HG03439 (cell line): ENCODE measurements around the gene CUL4A.
"Not testable (repeated sequence)": the region's sequence is repeated elsewhere in the genome, so short reads cannot be mapped to it uniquely, and the experiment has no call there.

ENCODE experiments used
- ATAC-seq: cut with Tn5 transposase; IDR thresholded peaks from one replicate; pipeline ENCODE4 v1.9.1; 2021; ENCODE audit warnings: mild to moderate bottlenecking, moderate library complexity; ENCODE audit not compliant: unreplicated experiment

CUL4A gene

DNA sequence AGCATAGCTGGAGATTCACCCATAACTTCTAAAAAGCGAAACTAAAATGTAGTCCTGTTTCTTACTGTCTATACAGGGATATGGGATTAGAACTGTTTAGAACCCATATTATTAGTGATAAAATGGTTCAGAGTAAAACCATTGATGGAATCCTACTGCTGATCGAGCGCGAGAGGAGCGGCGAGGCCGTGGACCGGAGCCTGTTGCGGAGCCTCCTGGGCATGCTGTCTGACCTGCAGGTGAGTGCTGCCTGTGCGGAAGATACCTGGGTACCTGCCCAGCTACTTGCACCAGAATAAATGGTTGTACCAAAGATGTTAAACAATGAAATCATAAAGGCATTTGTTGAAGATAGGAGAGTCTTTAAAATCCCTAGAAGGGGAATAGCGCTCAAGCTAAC is 23.7 kb downstream of the CUL4A start:
- ATAC-seq: no peak

DNA sequence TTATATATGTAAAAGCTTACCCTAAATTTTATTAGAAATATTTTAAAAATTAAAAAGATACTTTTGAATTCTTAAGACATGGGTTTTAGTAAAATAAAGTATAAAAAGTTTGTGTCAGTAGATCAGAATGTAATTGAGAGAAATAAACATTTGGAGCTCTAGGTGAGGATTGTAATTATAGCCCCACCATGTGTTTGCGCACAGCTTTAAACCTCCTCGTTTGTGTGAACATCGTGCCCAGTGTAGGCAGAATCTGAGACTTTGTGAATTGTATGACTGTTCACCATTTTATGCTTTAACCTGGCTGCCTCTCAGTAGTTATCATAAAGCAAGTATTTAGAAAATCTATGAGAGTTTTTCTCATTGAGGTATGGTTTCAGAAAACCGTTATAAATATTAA is 29.1 kb downstream of the CUL4A start:
- ATAC-seq: no peak

DNA sequence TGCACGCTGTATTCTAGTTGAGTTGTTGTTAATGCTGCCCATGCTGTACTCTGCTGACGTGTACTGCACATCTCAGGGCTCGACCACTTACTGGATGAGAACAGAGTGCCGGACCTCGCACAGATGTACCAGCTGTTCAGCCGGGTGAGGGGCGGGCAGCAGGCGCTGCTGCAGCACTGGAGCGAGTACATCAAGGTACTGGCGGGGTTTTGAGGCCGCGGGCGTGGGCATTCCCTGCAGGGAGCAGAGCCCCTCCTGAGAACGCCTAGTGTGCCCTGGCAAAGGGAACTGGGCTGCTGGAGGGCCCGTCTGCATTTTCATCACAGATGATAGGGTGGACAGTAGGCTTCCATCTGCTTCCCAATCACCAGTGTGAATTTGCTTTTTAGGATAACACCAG is 29.9 kb downstream of the CUL4A start:
- no peak for ATAC-seq

DNA sequence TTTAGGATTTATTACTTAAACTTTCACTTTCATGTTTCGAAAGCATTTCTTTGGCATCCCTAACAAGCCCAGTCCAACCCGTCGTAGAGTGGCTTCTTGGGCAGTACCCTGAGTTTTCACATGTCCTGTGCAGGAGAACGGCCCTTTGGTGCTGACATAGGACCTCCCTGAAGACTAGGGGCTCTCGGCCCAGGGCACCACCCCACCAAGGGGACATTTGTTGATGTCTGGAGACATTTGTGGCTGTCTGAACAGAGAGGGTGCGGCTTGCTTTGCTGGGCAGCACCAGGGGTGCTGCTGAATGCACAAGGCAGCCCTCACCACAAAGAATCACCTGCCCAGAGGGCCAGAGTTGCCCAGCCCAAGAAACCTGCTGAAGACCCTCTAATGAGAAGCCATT is 30.6 kb downstream of the CUL4A start:
- ATAC-seq: no peak

DNA sequence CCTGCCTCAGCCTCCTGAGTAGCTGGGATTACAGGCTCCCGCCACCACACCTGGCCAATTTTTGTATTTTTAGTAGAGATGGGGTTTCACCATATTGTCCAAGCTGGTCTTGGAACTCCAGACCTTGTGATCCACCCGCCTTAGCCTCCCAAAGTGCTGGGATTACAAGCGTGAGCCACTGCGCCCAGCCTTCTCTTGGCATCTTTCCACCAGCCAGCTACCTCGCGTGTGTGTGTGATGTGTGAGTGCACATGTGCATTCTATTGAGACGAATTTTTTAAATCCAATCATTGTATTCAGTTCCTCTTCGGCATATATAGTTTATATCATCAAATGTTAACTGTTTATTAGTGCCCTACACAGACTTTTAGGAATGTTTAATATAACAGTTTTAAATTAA is 32.2 kb downstream of the CUL4A start:
- ATAC-seq: not testable (repeated sequence)

DNA sequence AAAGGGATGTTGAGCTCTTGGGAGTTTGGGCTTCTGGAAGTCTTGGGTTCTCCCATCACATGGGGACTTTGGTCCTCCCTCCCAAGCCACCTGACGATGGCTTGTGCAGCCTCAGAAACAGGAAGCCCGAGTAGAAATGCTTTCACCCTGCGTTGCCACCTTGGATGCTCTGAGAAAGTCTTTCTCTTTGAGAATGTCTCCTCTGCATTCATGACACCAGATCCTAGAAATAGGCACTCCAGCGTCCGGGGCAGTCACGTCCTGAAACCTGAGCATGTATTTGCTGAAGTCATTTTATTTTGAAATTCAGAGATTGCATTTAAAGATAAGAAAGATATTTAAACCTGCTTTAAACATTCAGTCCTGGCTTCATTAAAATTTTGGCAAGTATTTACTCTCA is 34.4 kb downstream of the CUL4A start:
- no peak for ATAC-seq

DNA sequence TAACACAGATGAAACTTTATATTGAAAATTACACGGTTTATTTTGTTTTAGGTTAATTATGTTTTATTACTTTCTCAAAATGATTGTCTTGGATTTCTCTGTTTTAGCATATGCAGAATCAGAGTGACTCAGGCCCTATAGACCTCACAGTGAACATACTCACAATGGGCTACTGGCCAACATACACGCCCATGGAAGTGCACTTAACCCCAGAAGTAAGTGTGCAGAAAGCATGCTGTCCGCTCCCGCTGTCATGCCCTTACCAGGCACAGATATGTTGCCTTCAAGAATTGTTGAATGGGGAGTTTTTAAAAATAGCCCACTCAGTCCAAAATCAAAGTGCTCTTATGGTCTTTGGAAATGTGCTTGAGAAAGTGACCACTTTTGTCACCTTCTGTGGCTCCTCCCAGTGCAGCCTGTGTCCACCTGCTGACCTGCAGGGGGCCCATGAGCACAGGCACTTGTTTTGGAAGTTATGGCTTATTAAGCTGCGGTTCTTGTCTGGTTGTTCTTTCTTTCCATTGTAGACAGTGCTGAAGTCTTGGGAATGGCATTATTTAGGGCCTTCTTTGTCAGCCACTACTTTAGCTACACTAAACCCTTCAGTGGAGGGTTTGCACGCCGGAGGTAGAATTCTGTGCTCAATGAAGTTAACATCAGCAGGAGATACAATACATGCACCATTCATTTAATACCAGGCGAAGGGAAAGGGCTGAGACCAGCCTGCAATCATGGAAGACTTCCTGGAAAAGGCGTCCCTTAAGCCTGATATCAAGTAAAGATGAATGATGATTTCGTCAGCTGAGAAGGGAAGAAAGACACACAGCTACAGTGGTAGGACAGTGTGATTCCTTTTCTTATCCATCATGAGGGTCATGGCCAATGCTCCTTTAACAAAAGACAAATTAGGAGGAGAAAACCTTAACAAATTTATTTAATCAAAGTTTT is 36.7 kb downstream of the CUL4A start:
- ATAC-seq: no peak

DNA sequence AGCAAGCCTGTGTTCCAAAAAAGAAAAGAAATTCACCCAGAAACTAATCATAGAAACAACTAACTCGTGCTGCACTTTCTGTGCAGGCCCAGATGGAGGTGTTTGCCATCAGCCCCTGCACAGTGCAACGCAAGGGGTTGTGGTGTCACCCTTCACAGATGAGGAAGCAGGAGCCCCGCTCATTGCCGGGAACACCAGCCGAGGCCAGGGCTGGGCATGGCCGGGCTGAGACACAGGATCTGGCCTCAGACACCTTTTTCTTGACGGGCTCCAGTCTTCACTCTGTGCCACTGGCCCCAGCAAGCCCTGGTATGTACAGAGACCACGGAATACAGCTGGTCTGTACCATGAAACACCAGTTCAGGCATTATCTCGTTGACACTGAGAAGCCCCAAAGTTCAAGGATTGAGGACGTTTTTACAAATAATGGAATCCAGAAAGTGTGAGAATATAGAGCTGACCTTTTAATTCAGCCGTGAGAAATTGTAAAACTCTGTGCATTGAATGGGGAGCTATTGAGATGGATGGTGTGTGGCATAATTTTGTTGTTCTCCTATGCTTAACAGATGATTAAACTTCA is 43.2 kb downstream of the CUL4A start:
- no peak for ATAC-seq

DNA sequence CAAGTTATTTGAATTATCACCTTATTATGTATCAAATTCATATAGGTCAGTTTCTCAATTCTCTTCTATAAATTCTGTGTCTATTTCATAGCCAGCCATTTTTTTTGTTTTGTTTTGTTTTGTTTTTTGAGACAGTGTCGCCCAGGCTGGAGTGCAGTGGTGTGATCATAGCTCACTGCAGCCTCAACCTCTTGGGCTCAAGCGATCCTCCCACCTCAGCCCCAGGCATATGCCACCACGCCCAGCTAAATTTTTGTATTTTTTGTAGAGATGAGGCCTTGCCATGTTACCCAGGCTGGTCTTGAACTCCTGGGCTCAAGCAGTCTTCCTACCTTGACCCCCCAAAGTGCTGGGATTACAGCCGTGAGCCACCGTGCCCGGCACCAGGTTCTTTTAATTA is 48.5 kb downstream of the CUL4A start:
- not testable (repeated sequence) for ATAC-seq

DNA sequence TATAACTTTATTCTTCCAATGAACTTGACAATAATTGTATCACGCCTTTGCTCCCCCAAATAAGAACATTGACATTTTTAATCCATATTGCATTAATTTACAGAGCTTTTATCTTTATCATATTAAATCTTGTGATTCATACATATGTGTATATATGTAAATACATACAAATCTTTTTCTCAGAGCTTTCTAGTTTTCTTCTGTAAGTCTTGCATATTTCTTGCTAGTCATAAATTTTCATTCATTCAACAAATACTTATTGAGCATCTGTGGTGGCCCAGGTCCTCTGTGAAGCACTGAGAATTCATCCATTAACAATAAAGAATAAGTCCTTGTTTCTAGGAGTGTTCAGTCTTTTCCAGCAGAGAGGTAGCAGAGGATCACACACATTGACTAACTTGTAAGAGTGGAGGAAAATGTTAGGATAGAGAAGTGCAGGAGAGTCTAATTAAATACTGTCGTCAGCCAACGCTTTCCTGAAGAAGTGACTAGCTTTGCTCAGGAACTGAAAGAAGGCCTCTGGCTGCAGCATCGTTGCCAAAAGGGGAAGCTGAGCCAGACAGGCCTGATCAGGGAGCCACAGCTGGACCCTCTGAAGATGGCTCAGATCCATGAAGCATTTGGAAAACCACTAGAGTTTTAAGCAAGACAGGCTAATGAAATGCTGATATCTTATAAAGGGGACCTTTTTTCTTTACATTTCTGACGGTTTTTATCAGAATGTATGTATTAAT is 49.1 kb downstream of the CUL4A start:
- no peak for ATAC-seq

DNA sequence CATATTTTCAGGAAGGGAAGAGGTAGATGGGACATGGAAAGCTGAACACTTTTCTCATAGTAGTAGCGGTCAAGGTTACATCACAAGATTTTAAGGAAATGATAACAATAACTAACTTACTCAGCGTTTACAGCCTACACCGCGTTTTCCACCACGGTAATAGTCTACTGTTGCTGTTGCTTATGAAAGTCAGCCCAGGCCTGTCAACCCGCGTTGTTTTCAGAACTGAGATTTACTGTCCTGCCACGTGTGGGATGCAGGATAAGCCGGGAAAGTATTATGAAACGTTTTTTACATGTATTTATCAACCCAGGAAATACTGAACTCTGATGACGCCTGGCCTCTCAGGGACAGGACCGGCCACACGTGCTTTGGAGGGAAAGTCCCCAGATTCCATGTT is 51.6 kb downstream of the CUL4A start:
- no peak for ATAC-seq

DNA sequence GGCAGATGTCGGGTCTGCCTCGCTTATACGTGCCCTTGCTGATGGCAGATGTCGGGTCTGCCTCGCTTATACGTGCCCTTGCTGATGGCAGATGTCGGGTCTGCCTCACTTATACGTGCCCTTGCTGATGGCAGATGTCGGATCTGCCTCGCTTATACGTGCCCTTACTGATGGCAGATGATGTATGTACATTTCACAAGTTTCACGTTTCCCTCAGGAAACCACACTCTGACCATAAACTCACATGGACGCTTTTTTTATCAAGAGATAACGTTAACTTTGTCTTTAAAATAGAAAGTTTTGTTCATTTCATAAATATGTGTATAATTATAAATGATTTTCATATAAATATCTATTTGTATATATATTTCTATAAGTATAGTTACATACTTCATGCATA is 53.6 kb downstream of the CUL4A start:
- ATAC-seq: not testable (repeated sequence)

DNA sequence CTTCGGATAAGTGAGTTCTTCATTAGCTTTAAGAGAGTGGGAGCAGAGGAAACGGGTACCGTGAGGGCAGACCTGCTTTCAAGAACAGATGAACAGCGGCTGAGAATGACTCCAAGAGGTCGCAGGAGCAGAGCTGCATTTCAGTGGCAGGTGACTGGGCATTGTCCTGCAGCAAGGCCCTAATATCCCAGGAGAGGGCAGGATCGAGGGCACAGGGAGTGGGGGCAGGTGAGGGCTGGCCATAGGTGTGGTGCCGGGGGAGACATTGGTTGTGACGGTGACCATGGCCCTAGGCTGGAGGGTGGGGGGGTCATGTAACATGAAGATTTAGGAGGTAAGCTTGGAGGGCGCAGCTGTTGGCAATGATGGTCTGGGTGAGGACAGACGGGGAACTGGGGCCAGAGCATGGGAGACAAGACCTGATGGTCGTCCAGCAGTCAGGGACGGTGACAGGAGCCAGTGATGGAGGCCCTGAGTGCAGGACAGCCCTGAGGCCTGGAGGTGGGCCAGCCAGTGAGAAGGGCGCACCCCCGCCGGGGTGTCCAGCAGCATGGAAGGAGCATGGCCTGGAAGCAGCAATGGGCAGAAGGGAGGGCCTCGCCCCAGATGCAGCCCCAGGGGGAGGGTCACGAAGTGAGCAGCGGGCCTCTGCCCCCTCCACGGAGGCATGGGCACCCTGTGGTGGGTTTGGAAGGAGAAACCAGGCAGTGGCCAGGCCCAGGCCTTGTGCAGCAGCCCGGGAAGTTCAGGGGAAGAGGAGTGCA is 58.4 kb downstream of the CUL4A start:
- ATAC-seq: no peak

DNA sequence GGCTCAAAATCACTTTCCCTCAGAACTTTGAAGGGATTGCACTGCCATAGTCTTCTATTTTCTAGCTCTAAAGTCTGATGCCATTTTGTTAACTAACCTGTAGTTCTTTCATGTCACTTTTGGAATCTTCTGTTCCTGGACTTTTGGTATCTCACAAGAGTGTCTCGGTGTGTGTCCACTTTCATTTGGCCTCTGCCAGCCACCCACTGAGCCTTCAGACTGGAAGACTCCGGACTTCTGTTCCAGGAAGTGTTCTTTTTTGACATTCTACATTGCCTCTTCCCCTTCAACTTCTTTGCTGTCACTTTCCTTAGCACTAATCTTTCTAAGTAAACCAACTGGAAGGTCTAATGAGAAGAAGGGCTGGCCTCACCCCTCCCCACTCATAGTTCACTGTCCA is 62.6 kb downstream of the CUL4A start:
- ATAC-seq: no peak

DNA sequence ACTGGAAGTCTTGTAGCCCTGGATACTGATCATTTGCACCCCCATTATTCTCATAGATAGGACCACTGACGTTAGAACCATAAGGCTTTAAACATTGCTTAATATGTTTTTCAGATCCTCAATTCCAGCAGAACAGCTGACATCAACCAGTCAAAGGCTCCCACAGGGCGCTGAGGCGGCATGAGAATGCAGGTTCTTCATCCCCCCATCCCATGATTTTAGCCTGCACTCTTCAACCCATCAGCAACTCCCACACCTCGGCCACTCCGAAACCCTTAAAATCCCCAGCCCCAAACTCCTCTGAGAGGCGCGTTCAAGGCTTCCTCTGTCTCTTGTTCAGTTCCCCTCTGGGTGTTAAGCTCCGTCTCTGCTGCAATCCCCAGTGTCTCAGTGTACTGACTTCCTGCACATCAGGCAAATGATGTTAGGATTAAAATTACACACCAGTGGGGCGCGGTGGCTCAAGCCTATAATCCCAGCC is 63.3 kb downstream of the CUL4A start:
- no peak for ATAC-seq

DNA sequence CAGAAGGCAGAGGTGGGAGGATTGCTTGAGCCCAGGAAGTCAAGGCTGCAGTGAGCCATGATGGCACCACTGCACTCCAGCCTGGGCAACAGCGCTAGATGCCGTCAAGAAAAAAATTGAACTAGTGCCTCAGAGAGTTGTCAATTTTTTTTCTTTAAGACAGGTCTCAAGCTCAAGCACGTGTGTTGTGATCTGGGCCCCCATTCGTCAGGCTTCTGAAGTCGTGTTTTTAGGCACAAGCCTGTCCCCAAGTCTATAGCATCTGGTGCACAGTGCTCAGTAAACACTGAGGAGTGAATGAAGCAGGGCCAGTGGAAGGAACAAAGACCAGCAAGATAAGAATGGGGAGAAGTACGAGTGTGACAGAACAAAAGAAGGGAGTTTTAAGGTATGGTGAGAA is 63.9 kb downstream of the CUL4A start:
- ATAC-seq: no peak

DNA sequence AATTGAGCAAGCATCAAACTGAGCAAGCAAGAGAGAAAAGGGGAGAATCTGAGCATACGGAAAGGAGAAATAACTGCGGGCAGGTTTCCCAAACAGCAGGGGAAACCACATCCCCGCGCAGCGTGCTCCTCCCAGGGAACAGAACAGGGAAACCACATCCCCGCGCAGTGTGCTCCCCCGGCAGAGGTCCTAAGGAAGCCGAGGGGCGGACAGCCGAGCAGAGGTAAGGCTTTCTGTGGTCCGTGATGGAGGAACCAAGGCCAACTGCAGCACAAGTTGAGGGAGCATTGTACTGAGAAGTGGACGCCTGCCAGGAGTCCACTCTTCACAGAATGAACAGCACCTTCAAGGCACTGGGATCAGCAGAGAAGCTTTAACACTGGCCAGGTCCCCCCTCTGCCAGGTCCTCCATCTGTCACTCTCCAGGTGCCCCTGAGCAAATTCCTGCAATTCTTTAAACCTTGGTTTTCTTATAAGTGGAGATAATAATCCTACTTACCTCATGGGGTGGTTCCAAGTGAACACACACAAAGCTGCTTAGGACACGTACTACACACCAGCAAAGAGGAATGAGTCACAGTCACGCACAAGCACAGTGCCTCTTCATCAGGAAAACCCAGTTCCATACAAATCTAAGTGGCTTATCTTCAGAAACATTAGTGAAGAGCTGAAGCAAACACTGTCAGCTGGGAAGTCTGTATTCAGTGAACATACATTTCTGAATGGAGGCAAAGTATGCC is 64.6 kb downstream of the CUL4A start:
- ATAC-seq: no peak

DNA sequence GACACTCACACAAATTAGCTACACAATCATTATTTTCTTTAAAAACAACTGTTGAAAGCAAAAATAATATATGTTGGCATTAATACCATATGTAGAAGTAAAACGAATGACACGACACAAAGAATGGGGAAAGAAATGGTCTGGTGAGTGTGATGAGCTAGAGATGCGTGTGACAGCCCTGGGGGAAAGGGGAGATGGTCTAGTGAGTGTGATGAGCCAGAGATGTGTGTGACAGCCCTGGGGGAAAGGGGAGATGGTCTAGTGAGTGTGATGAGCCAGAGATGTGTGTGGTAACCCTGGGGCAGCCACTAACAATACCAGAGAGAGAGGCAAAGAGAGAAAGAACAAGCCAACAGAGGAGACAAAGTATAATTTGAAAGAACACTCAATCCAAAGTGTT is 65.3 kb downstream of the CUL4A start:
- no peak for ATAC-seq

DNA sequence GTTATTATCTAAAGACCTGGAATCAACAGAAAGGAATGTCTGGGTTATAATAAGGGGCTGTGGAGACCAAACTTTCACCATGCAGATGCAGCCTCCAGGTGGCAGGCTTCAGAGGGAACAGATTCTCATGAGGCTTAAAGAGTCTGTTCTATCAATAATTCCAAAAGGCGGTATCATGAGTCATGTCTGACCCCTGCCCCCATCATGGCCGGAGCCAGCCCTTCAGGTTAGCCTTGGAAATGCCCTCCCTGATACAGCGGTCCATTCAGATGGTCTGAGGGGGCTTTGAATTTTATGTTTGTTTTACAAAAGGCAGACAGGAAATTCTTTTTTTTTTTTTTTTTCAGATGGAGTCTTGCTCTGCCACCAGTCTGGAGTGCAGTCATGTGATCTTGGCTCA is 66.0 kb downstream of the CUL4A start:
- ATAC-seq: no peak

DNA sequence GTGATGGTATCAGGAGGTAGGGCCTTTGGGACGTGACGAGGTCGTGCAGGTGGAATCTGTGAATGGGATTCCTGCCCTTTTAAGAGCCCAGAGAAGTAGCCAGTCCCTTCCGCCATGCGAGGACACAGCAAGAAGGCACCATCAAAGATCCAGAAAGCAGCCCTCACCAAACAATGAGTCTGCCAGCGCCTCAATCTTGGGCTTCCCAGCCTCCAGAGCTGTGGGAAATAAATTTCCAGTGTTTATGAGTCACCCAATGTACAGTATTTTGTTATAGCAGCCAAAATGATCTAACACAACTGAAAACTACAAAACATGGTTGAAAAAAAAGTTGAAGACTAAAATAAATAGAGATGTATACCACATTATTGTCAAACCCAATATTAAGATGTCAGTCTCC is 70.7 kb downstream of the CUL4A start:
- no peak for ATAC-seq
